ENCODE results near the gene STK32B.
"Not testable (repeated sequence)": the region's sequence is repeated elsewhere in the genome, so short reads cannot be mapped to it uniquely, and the experiment has no call there.

The STK32B gene

DNA sequence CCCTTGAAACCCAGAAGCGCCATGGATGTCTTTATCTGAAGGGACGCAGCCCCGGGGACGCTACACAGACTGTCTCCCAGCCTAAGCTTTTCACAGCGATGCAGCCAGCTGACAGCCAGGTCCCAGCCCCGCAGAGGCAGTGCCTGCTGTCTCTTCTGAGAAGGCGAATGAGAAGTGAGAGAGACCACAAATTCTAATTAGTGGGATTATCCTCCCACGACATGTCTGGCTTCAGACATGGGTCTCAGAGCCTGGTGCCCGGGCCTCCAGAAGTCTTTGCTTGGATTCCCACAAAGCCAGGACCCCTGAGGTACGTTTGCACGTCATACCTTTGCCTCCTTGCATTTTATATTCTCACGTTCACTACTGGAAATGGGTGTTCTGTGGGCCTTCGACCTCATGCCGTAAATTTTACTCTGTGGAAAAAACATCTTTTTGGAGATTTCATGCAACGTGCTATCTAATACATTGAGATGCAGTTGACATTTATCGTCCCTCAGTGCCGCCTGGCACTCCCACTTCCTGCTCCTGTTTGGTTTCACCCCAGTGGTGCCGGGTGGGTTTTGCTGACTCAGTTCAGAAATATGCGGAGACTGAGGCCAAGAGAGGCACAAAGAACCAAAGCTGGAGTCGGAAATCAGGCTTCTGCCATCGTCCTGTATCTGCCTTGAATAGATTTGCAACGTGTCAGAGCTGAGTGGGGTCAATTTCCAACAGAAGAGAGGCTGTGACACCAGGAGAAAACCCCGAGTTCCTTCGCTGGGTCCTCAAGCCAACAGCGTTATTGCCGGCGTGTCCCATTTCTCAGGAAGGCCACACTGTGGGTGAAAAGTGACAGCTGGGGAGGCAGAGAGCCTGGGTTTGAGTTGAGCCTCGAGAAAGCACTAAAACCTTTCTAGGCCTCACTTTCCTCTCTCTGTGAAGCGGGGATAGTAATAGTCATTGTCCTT lies 114.4 kb downstream of the STK32B start:
- DNase-seq: no peak

DNA sequence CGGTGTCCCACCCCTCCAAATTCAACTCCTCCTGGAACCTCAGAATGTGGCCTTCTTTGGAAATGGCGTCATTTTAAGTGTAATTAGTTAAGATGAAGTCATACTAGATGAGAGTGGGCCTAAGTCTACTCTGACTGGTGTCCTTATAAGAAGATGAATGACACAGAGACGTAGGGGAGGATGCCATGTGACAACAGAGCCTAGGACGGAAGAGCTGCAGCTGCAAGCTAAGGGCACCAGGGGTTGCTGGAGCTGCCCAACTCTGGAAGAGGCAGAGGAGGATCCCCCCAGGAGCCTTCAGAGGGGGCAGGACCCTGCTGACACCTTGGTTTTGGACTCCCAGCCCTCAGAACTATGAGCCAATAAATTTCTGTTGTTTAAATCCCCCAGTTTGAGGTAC lies 115.1 kb downstream of the STK32B start:
- no peak for DNase-seq

DNA sequence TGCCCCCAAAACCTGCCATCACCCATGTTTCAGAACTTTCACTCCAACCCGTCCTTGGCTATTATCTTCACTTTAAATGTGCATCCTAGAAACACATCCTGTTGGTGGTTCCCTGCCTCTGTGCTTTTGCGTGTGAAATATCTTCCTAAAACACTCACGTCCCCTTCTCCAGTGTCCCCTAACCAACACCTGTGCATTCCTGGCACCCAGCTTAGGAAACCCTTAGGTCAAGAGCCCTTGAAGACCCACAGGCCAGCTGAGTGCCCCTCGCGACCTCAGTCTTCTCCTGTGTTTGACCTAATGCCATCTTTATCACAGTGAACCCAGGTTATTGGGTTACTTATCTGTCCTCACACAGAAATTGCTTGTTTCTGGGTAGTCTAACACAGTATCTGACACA lies 117.6 kb downstream of the STK32B start:
- no peak for DNase-seq

DNA sequence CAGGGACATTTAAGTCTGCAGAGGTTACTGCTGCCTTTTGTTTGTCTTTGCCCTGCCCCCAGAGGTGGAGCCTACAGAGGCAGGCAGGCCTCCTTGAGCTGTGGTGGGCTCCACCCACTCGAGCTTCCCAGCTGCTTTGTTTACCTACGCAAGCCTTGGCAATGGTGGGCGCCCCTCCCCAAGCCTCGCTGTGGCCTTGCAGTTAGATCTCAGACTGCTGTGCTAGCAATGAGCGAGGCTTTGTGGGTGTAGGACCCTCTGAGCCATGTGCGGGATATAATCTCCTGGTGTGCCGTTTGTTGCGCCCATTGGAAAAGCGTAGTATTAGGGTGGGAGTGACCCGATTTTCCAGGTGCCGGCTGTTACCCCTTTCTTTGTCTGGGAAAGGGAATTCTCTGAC lies 124.6 kb downstream of the STK32B start:
- not testable (repeated sequence) for DNase-seq

DNA sequence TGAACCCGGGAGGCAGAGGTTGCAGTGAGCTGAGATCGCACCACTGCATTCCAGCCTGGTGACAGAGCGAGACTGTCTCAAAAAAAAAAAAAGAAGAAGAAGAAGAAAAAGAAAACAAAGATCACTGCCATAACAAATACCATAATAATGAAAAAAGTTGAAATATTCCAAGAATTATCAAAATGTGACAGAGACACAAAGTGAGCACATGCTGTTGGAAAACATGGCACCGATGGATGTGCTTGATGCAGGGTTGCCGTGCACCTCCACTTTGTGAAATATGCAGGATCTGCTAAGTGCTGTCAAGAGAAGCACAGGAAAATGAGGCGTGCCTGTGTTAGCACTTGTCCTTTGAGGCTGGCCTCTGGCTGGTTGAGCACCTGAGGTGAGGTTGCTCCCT lies 133.3 kb downstream of the STK32B start:
- no peak for DNase-seq

DNA sequence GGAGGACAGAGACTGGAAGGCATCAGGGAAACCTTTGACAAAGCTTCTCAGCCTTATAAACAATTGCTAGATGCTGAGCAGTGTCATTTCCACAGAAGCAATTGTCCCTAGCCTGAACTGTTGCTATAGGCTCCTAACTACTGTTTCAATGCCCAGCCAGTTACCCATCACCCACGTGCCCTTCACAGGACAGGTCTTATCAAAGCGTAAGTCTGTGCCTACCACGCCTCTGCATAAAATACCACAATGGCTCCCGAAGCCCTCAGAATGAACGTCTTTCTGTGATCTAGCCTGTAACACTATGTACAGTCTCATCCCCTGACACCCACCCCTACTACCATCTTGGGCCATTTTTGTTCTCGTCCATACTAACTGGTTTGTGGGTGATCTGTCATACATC lies 134.3 kb downstream of the STK32B start:
- DNase-seq: no peak

DNA sequence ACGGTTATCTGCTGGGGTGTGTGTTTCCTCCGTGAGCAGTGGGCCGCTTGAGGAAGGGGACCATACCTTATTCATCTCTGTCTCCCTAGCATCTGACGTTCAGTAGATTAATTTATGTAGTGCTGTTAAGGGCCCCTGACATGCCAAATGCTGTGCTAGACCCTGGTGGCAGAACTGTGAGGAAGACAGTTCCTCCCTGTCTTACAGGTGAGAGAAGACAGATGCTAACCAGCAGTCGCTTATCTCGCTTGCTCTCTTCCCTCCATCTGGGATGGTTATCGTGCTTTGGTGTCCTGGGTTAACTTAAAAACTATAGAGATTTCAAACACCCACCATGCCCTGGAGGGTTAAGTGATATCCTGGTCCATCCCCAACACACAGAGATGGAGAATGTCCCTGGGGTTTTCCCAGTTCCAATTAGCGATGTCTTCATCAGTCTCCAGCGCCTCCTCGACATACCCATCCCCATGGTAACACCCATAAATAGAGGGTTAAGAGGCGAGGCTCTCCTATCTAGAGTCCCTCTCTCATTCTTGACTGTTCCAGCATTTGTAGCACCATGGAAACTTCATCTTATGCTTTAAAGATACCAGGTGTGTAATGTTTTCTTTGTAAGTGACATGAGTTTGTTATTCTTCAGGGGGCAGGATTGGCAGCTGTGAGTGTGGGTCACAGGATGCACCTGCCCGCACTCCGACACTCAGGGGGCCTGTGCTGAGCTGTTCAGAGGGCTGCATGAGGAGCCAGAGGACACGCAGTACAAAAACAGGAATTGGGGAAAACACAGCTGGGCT lies 135.2 kb downstream of the STK32B start:
- no peak for DNase-seq

DNA sequence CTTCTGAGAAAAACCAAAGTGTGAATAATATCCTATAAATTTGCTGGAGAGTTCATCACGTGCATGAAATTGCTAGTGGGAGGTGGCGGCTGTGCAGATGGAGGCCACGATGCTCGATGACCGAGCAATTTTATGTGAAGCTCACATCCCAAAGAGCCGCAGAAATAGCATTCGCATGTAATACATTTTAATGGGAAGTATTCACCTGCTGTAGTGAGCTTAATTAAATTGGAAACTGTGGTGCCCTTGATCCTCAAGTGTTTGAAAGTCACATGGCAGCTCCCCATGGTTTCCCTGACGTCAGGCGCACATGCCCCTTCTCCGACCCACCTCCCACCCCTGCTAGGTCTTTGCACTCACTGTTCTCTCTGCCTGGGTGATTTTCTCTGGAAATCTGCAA lies 136.8 kb downstream of the STK32B start:
- no peak for DNase-seq

DNA sequence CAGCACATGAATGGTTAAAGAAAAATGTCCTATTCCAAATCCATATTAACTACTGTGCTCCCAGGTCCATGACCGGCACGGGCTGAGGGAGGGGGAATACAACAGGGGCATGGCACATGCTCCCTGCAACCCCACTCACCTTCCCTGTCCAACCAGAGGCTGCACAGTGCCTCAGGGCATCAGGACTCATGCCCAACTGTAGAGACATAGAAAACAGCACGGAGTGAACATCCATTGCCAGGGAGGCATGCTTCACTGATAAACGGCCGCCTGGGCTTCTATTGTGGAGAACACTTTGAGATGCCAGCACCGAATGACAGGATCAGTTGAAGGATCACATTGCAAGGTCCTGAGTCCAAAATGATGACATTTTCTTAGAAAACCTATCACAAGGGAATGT lies 140.6 kb downstream of the STK32B start:
- no peak for DNase-seq

DNA sequence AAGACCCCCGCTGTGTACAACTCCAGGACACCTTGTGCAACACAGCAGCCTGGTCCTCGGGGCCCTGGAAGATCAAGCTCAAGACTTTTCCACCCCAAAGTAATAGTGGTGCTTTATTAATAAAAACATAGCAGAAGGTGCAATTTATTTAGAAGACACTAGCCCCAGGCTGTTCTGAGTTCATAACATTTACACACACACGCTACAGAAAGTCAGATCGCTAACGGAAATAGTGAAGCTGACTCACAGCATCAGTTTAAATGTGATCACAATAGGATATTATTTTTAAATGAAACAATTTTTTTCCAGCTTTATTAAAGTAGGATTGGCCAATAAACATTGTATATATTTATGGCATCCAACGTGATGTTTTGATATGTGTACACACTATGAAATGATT lies 141.0 kb downstream of the STK32B start:
- no peak for DNase-seq

DNA sequence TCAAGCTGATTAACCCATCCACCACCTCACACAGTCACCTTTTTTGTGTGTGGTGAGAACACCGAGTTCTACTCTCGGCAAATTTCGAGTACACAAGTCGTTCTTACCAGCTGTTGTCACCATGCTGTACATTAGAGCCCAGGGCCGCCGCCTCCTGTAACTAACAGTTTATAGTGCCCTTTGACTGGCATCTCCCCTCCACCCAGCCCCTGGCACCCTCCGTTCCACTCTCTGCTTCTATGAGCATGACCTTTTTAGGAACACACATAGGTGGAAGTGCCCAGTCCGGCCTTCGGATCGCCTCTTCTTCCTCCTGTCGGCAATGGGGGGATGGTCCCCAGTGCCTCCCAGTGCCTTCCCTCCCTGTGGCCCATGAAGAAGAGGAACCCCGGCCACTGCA lies 141.4 kb downstream of the STK32B start:
- no peak for DNase-seq

DNA sequence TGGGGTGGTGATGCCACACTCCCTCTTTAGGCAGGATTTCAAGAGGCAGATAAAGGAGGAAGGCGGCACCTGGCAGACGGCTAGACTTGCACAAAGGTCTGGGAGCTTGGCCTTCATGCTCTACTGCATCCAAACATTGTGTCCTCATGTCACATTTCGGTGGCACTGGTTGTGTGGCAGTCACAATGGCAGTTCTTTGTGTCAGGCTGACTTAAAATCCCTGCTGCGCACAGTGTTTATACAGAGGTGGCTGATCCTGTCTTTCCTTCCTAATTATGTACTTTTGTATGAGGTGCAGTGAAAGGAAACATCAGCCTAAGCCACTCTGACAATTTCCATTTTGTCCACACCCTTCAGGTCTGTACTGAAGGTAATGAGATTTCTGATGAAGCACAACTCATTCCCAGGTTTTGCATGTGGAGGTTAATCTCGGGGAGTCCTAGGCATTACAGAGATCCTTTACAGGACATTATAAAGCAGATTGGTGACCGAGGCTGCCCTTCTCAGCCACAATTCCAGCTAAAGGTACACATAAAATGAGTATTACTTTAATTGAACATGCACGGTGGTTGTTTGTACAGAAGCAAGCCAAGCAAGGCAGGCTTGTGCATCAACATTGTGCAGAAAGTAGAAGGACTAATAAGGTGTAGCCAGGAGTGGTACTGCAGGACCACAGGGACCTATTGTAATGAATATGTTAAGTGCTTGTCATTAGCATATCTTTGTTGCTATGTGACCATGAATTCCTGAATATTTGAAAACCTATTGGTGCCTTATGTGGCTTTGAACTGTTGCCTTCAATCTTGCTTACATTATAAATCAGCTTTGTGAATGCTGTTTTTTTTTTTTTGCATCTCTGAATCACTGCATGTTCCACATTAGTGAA lies 147.6 kb downstream of the STK32B start:
- DNase-seq: no peak

DNA sequence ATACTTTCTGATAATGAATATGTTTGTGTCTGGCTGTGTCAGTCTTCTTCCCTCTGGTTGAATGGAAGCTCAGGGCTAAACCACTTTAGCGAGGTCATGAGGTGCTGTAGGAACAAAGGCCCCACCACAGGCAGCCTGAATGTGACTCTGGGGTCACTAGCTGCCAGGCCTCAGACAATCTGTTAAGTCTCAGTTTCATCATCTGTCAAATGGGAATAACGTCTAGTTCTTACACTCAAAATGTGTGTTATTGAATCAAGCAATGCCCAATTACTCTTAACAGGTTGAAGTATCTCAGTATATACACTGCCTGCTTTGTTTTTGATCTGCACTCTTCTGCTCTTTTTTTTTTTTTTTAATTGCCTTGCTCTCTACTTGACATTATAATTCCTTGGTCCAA lies 148.6 kb downstream of the STK32B start:
- no peak for DNase-seq

DNA sequence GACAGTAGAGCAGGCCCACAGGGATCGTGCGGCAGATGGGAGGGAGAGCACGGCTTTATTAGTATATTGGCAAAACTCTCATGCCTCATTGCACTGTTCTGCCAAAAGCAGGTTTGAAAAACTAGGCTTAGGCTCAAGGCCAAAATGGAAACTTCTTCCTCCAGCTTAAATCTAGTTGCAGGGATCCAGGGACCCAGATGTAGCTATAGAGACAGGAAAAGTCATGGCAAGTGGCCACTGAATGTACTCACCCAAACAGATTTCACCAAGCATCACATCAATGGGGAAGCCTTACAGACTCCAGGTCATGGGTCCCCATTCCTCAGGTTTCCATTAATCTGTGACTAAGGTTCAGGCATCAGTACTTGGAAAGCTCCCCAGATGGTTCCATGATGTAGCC lies 149.2 kb downstream of the STK32B start:
- no peak for DNase-seq

DNA sequence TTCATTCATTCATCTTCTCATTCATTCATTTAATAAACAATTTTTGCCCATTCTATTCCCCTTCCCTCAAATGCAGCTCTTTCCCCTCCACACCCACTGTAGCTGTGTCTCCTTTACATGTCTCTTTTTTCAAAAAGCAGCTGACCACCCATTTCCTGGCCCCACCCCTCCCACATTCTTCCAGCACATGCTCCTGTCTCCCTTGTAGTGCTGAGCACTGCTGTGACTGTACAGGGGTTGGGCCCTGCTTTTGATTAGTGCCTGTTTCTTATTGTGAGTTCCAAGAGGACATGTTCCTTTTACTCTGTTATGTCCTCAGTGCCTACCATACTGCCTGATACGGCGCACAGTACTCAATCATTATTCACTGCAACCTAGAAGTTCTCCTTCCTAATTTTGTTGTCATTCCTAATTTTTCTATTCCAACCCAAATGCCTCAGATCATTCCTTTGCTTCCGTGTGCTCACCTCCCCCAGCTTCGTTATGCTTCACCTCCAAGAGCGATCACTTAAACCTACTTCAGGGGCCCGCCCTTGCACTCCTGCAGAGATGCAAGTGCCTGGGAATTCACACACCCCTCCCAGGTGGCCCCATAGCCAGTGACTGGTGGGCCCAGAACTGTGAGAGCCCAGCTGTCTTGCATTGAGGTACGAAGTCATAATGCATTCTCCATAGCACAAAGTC lies 152.2 kb downstream of the STK32B start:
- no peak for DNase-seq

DNA sequence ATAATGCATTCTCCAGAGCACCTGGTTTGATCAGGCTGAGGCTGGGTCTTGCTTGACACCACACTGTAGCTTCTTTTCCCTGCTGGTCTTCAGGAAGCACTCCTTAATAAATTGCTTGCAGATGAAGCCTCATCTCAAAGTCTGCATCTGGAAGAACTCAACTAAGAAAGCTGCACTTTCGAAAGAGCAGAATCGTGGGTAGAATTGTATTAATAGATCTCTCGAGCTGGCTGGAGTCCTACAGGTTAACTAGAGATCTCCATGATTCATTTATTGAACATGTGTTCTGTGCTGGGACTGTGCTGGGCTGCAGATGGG lies 152.7 kb downstream of the STK32B start:
- DNase-seq: no peak

DNA sequence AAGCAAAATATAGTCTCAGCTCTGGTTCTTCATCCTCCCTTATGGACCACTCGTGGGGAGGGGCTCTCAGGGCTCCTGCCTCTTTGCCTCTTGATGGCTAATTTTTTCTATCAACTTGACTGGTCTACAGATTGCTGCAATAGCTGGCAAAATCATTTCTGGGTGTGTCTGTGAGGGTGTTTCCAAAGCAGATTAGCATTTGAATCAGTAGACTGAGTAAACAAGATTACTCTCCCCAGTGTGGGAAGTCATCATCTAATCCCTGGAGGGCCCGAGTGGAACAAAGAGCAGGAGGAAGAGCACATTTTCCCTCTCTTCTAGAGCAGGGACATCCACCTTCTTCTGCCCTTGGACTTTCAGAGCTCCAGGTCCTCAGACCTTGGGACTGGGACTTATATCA lies 153.5 kb downstream of the STK32B start:
- DNase-seq: no peak

DNA sequence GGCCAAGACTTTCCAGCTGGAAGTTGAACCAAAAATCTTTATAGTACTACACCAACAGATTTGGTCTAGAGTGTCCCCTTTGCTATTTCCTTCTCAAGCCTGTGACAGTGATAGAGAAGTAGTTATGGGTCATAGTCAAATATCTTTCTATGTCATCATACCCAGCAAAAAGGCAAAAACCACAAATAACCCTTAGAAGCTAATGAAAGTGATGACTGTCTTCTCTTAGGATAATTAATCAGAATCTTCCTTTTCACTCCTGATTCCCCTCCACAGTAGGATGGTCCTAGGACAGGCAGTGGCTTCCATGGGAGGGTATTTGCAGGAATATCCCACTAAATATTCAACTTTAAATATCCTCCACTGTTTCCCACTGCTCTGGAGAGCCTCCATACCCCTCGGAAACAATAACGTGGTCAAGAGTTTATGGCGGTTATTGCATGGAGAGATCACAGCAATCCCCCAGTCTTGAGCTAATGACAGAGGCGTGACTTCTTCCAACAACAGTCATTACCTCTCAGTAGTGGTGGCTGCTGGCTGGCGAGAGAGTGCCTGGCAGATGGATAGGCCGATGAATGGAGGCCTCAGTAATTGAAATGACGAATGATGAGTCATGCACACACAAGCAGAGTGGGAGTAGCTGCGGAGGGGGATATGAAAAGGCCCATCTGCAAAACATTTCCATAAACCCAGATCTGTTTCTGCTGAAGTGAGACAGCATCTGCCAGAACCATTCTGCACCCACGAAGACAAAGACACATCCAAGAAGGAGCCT lies 154.9 kb downstream of the STK32B start:
- DNase-seq: no peak

DNA sequence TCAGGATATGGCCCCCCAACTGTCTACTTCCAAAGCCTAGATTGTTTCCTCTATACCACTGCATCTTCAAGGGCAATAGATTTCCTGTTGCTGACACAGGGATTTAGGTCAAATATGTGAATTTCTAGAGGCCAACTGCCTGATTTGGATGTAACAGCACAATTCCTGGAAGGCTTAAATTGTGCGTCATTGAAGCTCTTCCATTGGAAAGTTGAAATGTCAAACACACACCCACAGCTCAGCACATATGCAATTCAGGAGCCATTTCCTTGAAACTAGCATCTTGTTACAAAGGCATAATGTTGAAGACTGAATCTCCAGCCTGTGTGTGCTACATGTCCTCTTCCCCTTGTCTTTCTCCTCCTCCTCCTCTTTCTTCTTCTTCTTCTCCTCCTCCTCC lies 158.6 kb downstream of the STK32B start:
- DNase-seq: no peak

DNA sequence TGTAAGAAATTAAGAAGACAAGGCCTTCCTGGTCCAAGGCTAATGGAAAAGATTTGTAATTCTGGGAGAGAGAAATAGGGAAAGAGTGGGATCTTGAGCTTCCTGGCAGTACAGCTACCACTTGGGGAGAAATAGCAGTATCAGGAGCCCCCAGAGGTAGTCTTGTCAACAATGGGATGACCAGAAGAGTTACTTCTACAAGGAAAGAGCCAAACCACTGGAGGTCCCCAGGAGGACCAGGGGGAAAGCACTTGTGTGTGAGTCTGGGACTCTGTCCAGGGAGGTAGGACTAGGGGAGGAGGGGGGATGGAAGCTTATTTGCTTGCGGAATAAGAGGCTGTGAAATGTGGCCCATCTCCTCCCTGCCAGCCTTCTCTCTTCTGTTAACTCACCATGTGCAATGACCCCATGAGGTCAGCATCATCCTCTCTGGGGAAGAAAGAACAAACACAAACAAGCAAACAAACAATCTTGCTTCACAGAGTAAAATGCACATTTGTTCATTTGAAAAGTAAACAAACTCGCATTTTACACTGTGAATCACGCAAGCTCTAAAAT lies 160.1 kb downstream of the STK32B start:
- no peak for DNase-seq

DNA sequence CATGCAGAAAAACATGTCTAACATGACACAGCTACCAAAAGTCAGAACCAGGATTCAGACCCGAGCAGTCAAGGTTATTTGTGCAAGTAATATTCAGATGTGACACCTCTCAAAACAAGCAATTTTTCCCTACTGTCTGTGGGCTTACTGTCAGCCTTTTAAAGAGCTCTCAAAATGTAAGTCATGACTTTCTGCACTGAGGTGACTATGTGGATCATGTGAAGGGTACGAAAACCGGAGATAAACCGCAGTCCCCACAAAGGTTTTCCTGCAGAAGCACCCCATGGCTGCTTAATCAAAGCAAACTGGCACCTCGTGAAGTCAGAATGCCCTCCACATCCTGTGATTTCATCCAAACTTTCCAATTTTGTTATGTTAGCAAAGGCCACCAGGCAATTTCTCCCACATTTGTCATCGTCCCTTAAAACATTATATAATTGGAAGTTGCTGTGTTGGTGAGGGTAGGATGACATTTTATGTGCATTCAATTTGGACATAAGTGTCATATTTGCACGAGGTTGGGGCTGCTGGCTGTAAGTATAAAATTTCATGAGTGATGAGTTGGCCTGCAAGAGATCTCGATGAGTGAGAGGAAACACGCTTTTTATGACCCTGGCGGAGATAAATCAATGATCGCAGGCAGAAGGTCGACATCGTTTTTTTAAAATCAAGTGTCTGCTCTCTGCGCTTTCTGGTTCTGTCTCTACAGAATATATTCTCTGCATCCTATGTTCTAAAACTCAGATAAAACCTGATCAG lies 161.2 kb downstream of the STK32B start:
- DNase-seq: no peak
